Astrocyte of the cerebellum (primary cell): Measurements from ENCODE around the gene P3H1.
A peak's percentile ranks its signal among the peaks of the same experiment; 100 is the strongest.

Experiments
- DNase-seq: peaks from one replicate; pipeline ENCODE4 v3.0.0-alpha.2; 2011; ENCODE audit warnings: low read depth
- H3K4me3 ChIP-seq: 2 replicates; pipeline ENCODE4 v1.5.1; 2011; ENCODE audit warnings: mild to moderate bottlenecking, low read depth, low read length, moderate library complexity
- CTCF ChIP-seq: IDR thresholded peaks from 2 replicates; pipeline ENCODE4 v1.5.1; 2012; ENCODE audit warnings: low read length, low read depth, moderate library complexity, mild to moderate bottlenecking; ENCODE audit errors: missing control alignments
- in situ Hi-C: cut with HindIII; loops from 2 replicates; pipeline ENCODE4 v1.10.0; 2017; ENCODE audit warnings: low sequenced_read_pairs

The P3H1 gene

GRCh38 chr1:42748461-42749410, 18.1 kb downstream of the P3H1 start:
- no peak for TF ChIP-seq CTCF
- DNase-seq, result no peak
- H3K4me3 ChIP-seq, result no peak overlapping the region
- in situ Hi-C loops, result no loop called here

DNA sequence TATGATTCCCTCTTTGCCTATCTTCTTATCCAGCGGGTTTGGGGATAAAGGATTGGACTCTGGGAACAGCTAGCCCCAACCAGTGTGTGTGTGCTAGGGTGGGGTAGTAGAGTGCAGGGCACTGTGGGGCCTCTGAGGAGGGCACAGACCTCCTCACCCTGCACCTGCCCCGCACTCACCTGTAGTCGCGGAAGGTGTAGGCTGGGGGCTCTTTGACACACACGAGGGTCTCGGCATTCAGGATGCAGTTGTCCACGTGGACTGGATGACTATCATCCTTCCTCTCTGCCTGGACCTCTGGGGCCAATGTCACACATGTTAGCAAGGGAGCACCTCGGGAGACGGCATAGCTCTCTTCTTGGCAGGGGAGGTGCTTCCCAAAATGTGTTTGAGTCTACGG, 18.8 kb downstream of the P3H1 start:
- no peak for DNase-seq
- in situ Hi-C loops, result no loop called here
- H3K4me3 ChIP-seq, result no peak overlapping the region
- TF ChIP-seq CTCF, result no peak

DNA sequence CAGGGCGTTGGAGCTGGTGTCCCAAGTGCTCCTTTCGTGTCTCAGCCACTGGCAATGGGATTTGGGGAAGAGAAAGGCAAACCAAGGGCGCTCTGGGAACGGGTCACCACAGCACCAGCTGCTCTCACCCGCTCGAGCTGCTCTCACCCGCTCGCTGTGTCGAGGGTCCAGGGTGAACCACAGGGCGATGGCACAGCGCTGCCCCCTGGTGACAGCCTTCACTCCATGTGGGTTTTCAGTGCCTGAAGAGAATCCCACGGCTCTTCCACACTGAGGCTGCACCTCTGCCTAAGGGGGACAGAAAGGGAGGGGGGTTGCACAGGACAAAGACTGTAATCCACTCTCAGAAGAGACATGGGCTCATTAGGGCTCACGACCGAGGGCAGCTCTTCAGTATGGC, 19.7 kb downstream of the P3H1 start:
- DNase-seq, result no peak
- peak; percentile 67 for TF ChIP-seq CTCF
- no peak overlapping the region for H3K4me3 ChIP-seq
- in situ Hi-C loops, result no loop called here

- in situ Hi-C loops, result no loop called here
These were observed 20.3 kb downstream of the P3H1 start for GRCh38 chr1:42746436-42747105.

GRCh38 chr1:42745851-42746250, 21.0 kb downstream of the P3H1 start:
- in situ Hi-C loops, result no loop called here
- no peak for TF ChIP-seq CTCF
- DNase-seq, result no peak
- H3K4me3 ChIP-seq, result no peak overlapping the region

More at GRCh38 chr1:42746436-42747105, 20.3 kb downstream of the P3H1 start:
- TF ChIP-seq CTCF, result no peak
- no peak overlapping the region for H3K4me3 ChIP-seq
- DNase-seq, result no peak

DNA sequence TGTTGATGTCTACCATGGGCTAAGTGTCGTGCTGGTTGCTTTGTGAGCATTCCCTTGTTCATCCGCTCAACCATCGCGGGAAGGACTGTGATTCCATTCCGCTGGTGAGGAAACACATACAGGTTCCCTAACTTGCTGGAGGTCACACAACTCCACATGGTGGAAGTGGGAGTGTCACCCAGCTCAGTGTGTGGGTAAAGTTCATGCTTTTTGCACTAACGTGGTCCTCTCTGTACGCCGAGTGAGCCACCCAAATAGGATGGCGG, 22.7 kb downstream of the P3H1 start:
- in situ Hi-C loops, result no loop called here

More for the DNA sequence above, 22.7 kb downstream of the P3H1 start:
- no peak for TF ChIP-seq CTCF
- no peak overlapping the region for H3K4me3 ChIP-seq
- no peak for DNase-seq
